ENCODE results near the gene PPIL1. TPM values are rescaled to one million over a fixed set of nuclear protein-coding genes. Genes with fewer than 3 reads are reported as not detected.

The PPIL1 gene
- total and polyA plus RNA-seq, 2 of the 13 experiments (the other 11 are each of a cell fraction or from before 2014, with no cell fraction given) = 74.2 to 144 TPM

DNA sequence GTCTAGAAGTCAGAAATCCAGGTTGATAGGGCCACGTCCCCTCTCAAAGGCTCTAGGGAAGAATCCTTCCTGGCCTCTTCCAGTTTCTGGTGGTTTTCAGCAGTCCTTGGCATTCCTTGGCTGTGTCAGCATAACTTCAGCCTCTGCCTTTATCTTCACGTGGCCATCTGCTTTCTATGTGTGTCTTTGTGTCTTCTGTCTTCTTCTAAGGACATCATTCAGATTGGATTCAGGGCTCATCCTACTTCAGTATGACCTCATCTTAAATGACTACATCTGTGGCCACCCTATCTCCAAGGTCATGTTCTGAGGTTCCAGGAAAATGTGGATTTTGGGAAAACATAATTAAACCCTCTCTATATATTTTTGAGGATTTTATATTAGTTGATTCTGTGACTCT, 34.1 kb upstream of the PPIL1 start:
- TF ChIP-seq ZMYM4 (CRISPR knock-in tag; IDR thresholded peaks at IDR 0.05) (no peak), REL (CRISPR knock-in tag; conservative IDR thresholded peaks at IDR 0.05) (no peak), ATF7 (IDR thresholded peaks at IDR 0.05) (peak; percentile 79), ATF7 (CRISPR knock-in tag; IDR thresholded peaks at IDR 0.05) (no peak), HHEX (CRISPR knock-in tag; IDR thresholded peaks at IDR 0.05) (no peak), KLF9 (CRISPR knock-in tag; IDR thresholded peaks at IDR 0.05; ENCODE audit: low read depth) (no peak), ZNF766 (CRISPR knock-in tag; IDR thresholded peaks at IDR 0.05; ENCODE audit: borderline replicate concordance) (no peak)
- H3K4me2 ChIP-seq (ENCODE audit: low read depth, low read length) = no peak overlapping the region
- no peak for FAIRE-seq
- no TSS peak for BruUV-seq (replicated peaks)
- POLR2A ChIA-PET = no interaction called here
- CTCF ChIA-PET (ENCODE audit: low intra/inter-chr PET ratio, low total read pairs) = no interaction called here
- H2AFZ ChIP-seq (ENCODE audit: low read length) = no peak overlapping the region
- H3K27ac ChIP-seq (ENCODE audit: extremely low read length, insufficient read depth, low read length) = no peak overlapping the region
- peaks cover 13 to 44% of the 10 kb centered on the region in 2 experiments for H3K36me3 ChIP-seq (replicated peaks in 1 of 2; ENCODE audit: control insufficient read depth in 1 of 2, insufficient read depth in 2 of 2, low read length in 2 of 2)
- no peak for DNase-seq (ENCODE audit: low spot score)
- H3K9me3 ChIP-seq (ENCODE audit: low read length) = no peaks in the 10 kb centered on the region
- no peak for ATAC-seq
- no peak overlapping the region for H3K4me3 ChIP-seq (replicated peaks in 1 of 3; ENCODE audit: insufficient read depth in 1 of 3, low read depth in 2 of 3, low read length in 3 of 3)
- WGBS (ENCODE audit: low lambda C conversion rate) = 84% methylated on average over 2 of the region's 2 CpGs
- in situ Hi-C loops (cut with HindIII; ENCODE audit: extremely low pct_ligation_motif_present, low pct_unique_long_range_greater_than_20kb) = no loop called here
- H4K20me1 ChIP-seq (ENCODE audit: insufficient read depth, low read length) = no peaks in the 10 kb centered on the region
- intact Hi-C loops (cut with micrococcal nuclease; ENCODE audit: unreplicated experiment) = no loop called here
- peaks cover 3% of the 10 kb centered on the region for H3K4me1 ChIP-seq (ENCODE audit: insufficient read depth, low read length)
- H3K79me2 ChIP-seq (ENCODE audit: insufficient read depth, low read length) = no peaks in the 10 kb centered on the region
- no peaks in the 10 kb centered on the region for H3K27me3 ChIP-seq (ENCODE audit: control insufficient read depth in 1 of 2, insufficient read depth in 2 of 2, low read length in 2 of 2)
- no peak overlapping the region for H3K9ac ChIP-seq (ENCODE audit: insufficient read depth, low read depth, low read length)

DNA sequence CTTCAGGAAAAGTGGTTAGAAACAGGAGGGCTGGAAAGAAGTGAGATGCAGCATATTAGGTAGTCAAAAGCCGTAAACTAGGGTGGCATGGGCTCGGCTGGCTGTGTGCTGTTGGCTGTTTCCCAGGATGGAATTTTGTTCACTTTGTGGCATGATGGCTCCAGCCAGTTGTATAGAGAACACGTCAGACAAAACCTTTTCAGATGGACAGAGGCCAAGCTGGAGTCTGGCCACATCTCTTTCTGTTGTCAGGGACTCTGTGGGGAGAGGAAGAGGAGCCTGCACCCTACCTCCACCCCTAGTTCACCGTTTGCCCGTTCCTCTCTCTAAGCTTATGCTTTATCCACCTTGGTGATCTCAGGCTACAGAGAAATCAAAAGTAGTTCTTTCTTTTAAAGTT, 33.2 kb upstream of the PPIL1 start:
- H3K4me3 ChIP-seq (replicated peaks in 1 of 3; ENCODE audit: insufficient read depth in 1 of 3, low read depth in 2 of 3, low read length in 3 of 3) = no peak overlapping the region
- H3K9me3 ChIP-seq (ENCODE audit: low read length) = no peaks in the 10 kb centered on the region
- FAIRE-seq = no peak
- peaks cover 12 to 41% of the 10 kb centered on the region in 2 experiments for H3K36me3 ChIP-seq (replicated peaks in 1 of 2; ENCODE audit: control insufficient read depth in 1 of 2, insufficient read depth in 2 of 2, low read length in 2 of 2)
- no peak overlapping the region for H3K27ac ChIP-seq (ENCODE audit: extremely low read length, insufficient read depth, low read length)
- no peaks in the 10 kb centered on the region for H3K79me2 ChIP-seq (ENCODE audit: insufficient read depth, low read length)
- H3K4me2 ChIP-seq (ENCODE audit: low read depth, low read length) = no peak overlapping the region
- no peaks in the 10 kb centered on the region for H3K4me1 ChIP-seq (ENCODE audit: insufficient read depth, low read length)
- intact Hi-C loops (cut with micrococcal nuclease; ENCODE audit: unreplicated experiment) = no loop called here
- ChIA-PET CTCF (ENCODE audit: low intra/inter-chr PET ratio, low total read pairs) (no interaction called here), POLR2A (no interaction called here)
- 95% methylated on average over 5 of the region's 5 CpGs for WGBS (ENCODE audit: low lambda C conversion rate)
- no peaks in the 10 kb centered on the region for H3K27me3 ChIP-seq (ENCODE audit: control insufficient read depth in 1 of 2, insufficient read depth in 2 of 2, low read length in 2 of 2)
- DNase-seq (ENCODE audit: low spot score) = no peak
- no peaks in the 10 kb centered on the region for H4K20me1 ChIP-seq (ENCODE audit: insufficient read depth, low read length)
- TF ChIP-seq ZNF709 (CRISPR knock-in tag; IDR thresholded peaks at IDR 0.05) (no peak), ZNF17 (CRISPR knock-in tag; IDR thresholded peaks at IDR 0.05) (no peak), SIN3A (IDR thresholded peaks at IDR 0.05; ENCODE audit: borderline replicate concordance, low read depth, low read length) (no peak), POGZ (CRISPR knock-in tag; IDR thresholded peaks at IDR 0.05) (no peak), RXRA (CRISPR knock-in tag; IDR thresholded peaks at IDR 0.05) (no peak)
- TF ChIP-seq, protein P1, sequence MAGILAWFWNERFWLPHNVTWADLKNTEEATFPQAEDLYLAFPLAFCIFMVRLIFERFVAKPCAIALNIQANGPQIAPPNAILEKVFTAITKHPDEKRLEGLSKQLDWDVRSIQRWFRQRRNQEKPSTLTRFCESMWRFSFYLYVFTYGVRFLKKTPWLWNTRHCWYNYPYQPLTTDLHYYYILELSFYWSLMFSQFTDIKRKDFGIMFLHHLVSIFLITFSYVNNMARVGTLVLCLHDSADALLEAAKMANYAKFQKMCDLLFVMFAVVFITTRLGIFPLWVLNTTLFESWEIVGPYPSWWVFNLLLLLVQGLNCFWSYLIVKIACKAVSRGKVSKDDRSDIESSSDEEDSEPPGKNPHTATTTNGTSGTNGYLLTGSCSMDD (CRISPR knock-in tag; IDR thresholded peaks at IDR 0.05) = no peak
- in situ Hi-C loops (cut with HindIII; ENCODE audit: extremely low pct_ligation_motif_present, low pct_unique_long_range_greater_than_20kb) = no loop called here
- H2AFZ ChIP-seq (ENCODE audit: low read length) = no peak overlapping the region
- BruUV-seq (replicated peaks) = no TSS peak
- no peak overlapping the region for H3K9ac ChIP-seq (ENCODE audit: insufficient read depth, low read depth, low read length)
- no peak for ATAC-seq

Measured in HepG2 (cell line).